Gastrocnemius medialis (tissue), 4 donors: ENCODE measurements around the gene MECP2. TPM values are rescaled to one million over a fixed set of nuclear protein-coding genes. Genes with fewer than 3 reads are reported as not detected.

Experiments used
- ATAC-seq, 2 donors: fragments of 150-250 bp; one replicate each; pipeline ENCODE4 v1.9.1; 2016
- DNase-seq, 2 donors: peaks; one replicate each; pipeline ENCODE4 v3.0.0-alpha.2; 2019
- H3K27ac ChIP-seq, 4 donors: fragments of 200-600 bp; sonication (generic); 1 replicate in 1 of 4; 2 replicates in 3 of 4; pipeline ENCODE4 v1.5.1; 2016 to 2018; ENCODE audit warnings: mild to moderate bottlenecking in 2 of 4, moderate library complexity in 1 of 4
- H3K27me3 ChIP-seq, 3 donors: fragments of 200-600 bp; sonication (generic) in 2 of 3; 1 replicate in 1 of 3; 2 replicates in 2 of 3; pipeline versions ENCODE4 v1.5.1 to v1.6.0; 2016 to 2019; ENCODE audit warnings: mild to moderate bottlenecking in 1 of 3, moderate library complexity in 1 of 3
- H3K36me3 ChIP-seq, 2 donors: fragments of 200-600 bp; sonication (generic) in 1 of 2; one replicate each; pipeline ENCODE4 v1.5.1; 2017 to 2018
- H3K4me1 ChIP-seq, 2 donors: fragments of 200-600 bp; sonication (generic) in 1 of 2; one replicate each; pipeline ENCODE4 v1.5.1; 2016 to 2017; ENCODE audit warnings: mild to moderate bottlenecking in 2 of 2
- H3K4me3 ChIP-seq, 4 donors: fragments of 200-600 bp; sonication (generic) in 3 of 4; 1 replicate in 1 of 4; 2 replicates in 3 of 4; pipeline ENCODE4 v1.5.1; 2016 to 2019; ENCODE audit warnings: mild to moderate bottlenecking in 2 of 4
- H3K9me3 ChIP-seq, 3 donors: fragments of 200-600 bp; sonication (generic) in 2 of 3; 1 replicate in 1 of 3; 2 replicates in 2 of 3; pipeline ENCODE4 v1.5.1; 2016 to 2019
- POLR2A ChIP-seq, 2 donors: fragments of 450-650 bp; IDR thresholded peaks; one replicate each; pipeline ENCODE4 v1.6.1; 2017; ENCODE audit warnings: antibody characterized with exemption in 2 of 2, mild to moderate bottlenecking in 2 of 2, moderate library complexity in 2 of 2
- in situ Hi-C, 4 donors: fragments of 200-750 bp; cut with MboI; loops; one replicate each; pipeline versions ENCODE4 v1.15.0 to v1.8.0; 2017; ENCODE audit warnings: low sequenced_read_pairs in 4 of 4
- intact Hi-C: fragments of 100-400 bp; cut with DNase I; formaldehyde crosslinking; loops from one replicate; pipeline ENCODE4 v1.15.1; 2023; ENCODE audit warnings: low total_unique reads
- total RNA-seq, 4 donors: library from RNA; depleted of rRNA; stranded (reverse); fragments of >200 nt; gene quantifications; one replicate each; pipeline versions ENCODE4 v1.1.0 to v1.2.3, GENCODE V29; 2016
- TF ChIP-seq, protein P1 (sequence below), 5 experiments: fragments of 450-650 bp in 3 of 5; fragments of 200-600 bp in 2 of 5; sonication (generic) in 2 of 5; IDR thresholded peaks in 4 of 5; conservative IDR thresholded peaks in 1 of 5; 1 replicate in 4 of 5; 2 replicates in 1 of 5; pipeline ENCODE4 v1.5.1; 2016 to 2019; ENCODE audit warnings: antibody characterized with exemption in 5 of 5, mild to moderate bottlenecking in 3 of 5, moderate library complexity in 3 of 5

The MECP2 gene
- total RNA-seq, 4 donors from 2014 or later = 39.0 to 63.2 (median 45.2) TPM

DNA sequence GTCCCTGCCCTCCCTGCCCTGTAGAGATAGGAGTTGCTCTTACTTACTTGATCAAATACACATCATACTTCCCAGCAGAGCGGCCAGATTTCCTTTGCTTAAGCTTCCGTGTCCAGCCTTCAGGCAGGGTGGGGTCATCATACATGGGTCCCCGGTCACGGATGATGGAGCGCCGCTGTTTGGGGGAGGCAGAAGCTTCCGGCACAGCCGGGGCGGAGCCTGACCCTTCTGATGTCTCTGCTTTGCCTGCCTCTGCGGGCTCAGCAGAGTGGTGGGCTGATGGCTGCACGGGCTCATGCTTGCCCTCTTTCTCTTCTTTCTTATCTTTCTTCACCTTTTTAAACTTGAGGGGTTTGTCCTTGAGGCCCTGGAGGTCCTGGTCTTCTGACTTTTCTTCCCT lies 65.4 kb downstream of the MECP2 start:
- Histone ChIP-seq H3K4me3 (no peak overlapping the region), H3K36me3 (peaks cover 0 to 17% of the 10 kb centered on the region in 2 donors), H3K9me3 (no peaks in the 10 kb centered on the region), H3K27ac (no peak overlapping the region), H3K4me1 (peaks cover 0 to 3% of the 10 kb centered on the region in 2 donors), H3K27me3 (no peaks in the 10 kb centered on the region)
- TF ChIP-seq, protein P1, sequence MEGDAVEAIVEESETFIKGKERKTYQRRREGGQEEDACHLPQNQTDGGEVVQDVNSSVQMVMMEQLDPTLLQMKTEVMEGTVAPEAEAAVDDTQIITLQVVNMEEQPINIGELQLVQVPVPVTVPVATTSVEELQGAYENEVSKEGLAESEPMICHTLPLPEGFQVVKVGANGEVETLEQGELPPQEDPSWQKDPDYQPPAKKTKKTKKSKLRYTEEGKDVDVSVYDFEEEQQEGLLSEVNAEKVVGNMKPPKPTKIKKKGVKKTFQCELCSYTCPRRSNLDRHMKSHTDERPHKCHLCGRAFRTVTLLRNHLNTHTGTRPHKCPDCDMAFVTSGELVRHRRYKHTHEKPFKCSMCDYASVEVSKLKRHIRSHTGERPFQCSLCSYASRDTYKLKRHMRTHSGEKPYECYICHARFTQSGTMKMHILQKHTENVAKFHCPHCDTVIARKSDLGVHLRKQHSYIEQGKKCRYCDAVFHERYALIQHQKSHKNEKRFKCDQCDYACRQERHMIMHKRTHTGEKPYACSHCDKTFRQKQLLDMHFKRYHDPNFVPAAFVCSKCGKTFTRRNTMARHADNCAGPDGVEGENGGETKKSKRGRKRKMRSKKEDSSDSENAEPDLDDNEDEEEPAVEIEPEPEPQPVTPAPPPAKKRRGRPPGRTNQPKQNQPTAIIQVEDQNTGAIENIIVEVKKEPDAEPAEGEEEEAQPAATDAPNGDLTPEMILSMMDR (IDR thresholded peaks at IDR 0.05 in 4 of 5, conservative IDR thresholded peaks at IDR 0.05 in 1 of 5) = no peak
- no peak for TF ChIP-seq POLR2A (IDR thresholded peaks at IDR 0.05)
- in situ Hi-C loops (no loop called here), intact Hi-C loops (no loop called here)
- no peak for ATAC-seq
- DNase-seq = no peak

- Histone ChIP-seq H3K27me3 (no peaks in the 10 kb centered on the region), H3K4me3 (no peak overlapping the region), H3K36me3 (peaks cover 0 to 17% of the 10 kb centered on the region in 2 donors), H3K27ac (no peak overlapping the region), H3K4me1 (peaks cover 0 to 2% of the 10 kb centered on the region in 2 donors), H3K9me3 (no peaks in the 10 kb centered on the region)
- intact Hi-C loops (no loop called here), in situ Hi-C loops (no loop called here)
- DNase-seq = no peak
- no peak for ATAC-seq
- TF ChIP-seq, protein P1 (IDR thresholded peaks at IDR 0.05 in 4 of 5, conservative IDR thresholded peaks at IDR 0.05 in 1 of 5) = no peak
- no peak for TF ChIP-seq POLR2A (IDR thresholded peaks at IDR 0.05)
These were observed 66.7 kb downstream of the MECP2 start for GRCh38 chrX:154030715-154031305.

GRCh38 chrX:154030266-154030665 lies 67.3 kb downstream of the MECP2 start:
- Histone ChIP-seq H3K27ac (peak overlapping the region in 1 of 4 donors; percentile 46), H3K9me3 (no peaks in the 10 kb centered on the region), H3K4me1 (peaks cover 0 to 7% of the 10 kb centered on the region in 2 donors), H3K4me3 (no peak overlapping the region), H3K36me3 (peaks cover 0 to 17% of the 10 kb centered on the region in 2 donors), H3K27me3 (no peaks in the 10 kb centered on the region)
- in situ Hi-C loops = no loop called here
- ATAC-seq = no peak
- no peak for DNase-seq
- TF ChIP-seq, protein P1 (IDR thresholded peaks at IDR 0.05 in 4 of 5, conservative IDR thresholded peaks at IDR 0.05 in 1 of 5) = no peak
- no peak for TF ChIP-seq POLR2A (IDR thresholded peaks at IDR 0.05)
- intact Hi-C loops = no loop called here

GRCh38 chrX:154029439-154029838 lies 68.1 kb downstream of the MECP2 start:
- Histone ChIP-seq H3K9me3 (no peaks in the 10 kb centered on the region), H3K27ac (peak overlapping the region in 2 of 4 donors; percentile 31 to 46), H3K4me3 (no peak overlapping the region), H3K4me1 (peaks cover 0 to 9% of the 10 kb centered on the region in 2 donors), H3K27me3 (no peaks in the 10 kb centered on the region), H3K36me3 (peaks cover 0 to 17% of the 10 kb centered on the region in 2 donors)
- TF ChIP-seq, protein P1 (IDR thresholded peaks at IDR 0.05 in 4 of 5, conservative IDR thresholded peaks at IDR 0.05 in 1 of 5) = no peak
- TF ChIP-seq POLR2A (IDR thresholded peaks at IDR 0.05) = no peak
- no peak for DNase-seq
- intact Hi-C loops = no loop called here
- ATAC-seq = no peak
- in situ Hi-C loops = no loop called here
